Caco-2 (cell line): ENCODE measurements around the gene DUSP1. TPM values are rescaled to one million over a fixed set of nuclear protein-coding genes. Genes with fewer than 3 reads are reported as not detected.
"Not testable (repeated sequence)": the region's sequence is repeated elsewhere in the genome, so short reads cannot be mapped to it uniquely, and the experiment has no call there.

Experiments used
- BruUV-seq: library from RNA; stranded (reverse); fragments of 400-500 nt; replicated peaks from 2 replicates; lab custom pipeline; 2021; lab: Mats Ljungman, UMichigan
- CTCF ChIA-PET: fragments of 300-600 bp; sonication (Branson Sonifier 250); formaldehyde crosslinking; loops from one replicate; lab custom pipeline; 2022; ENCODE audit warnings: antibody characterized with exemption; lab: Charles Lee
- POLR2A ChIA-PET: fragments of 300-600 bp; sonication (Branson Sonifier 250); formaldehyde crosslinking; loops from one replicate; lab custom pipeline; 2022; ENCODE audit warnings: antibody characterized with exemption; lab: Charles Lee
- DNase-seq, 2 experiments: peaks; one replicate each; pipeline versions ENCODE4 v3.0.0 to v3.0.0-alpha.2; 2020 to 2022
- H3K27me3 ChIP-seq: replicated peaks from 2 replicates; pipeline ENCODE4 v1.6.0; 2011; ENCODE audit warnings: low read length; ENCODE audit not compliant: control insufficient read depth, insufficient read depth
- H3K36me3 ChIP-seq: 2 replicates; pipeline ENCODE4 v1.5.1; 2011; ENCODE audit warnings: low read length; ENCODE audit not compliant: control insufficient read depth, insufficient read depth
- H3K4me1 ChIP-seq: fragments of 250-450 bp; sonication (Bioruptor Pico); 2 replicates; pipeline ENCODE4 v1.5.1; 2020; ENCODE audit warnings: mild to moderate bottlenecking
- H3K4me3 ChIP-seq: 2 replicates; pipeline ENCODE4 v1.5.1; 2011; ENCODE audit warnings: low read depth, mild to moderate bottlenecking, control low read depth, low read length
- H3K9me3 ChIP-seq: fragments of 250-450 bp; sonication (Bioruptor Pico); 2 replicates; pipeline ENCODE4 v1.5.1; 2020; ENCODE audit warnings: mild to moderate bottlenecking, moderate library complexity
- H3K27ac Mint-ChIP-seq: one replicate; pipeline ENCODE4 v1.8.0; 2022; ENCODE audit warnings: mixed read lengths; ENCODE audit not compliant: unreplicated experiment
- H3K27me3 Mint-ChIP-seq: one replicate; pipeline ENCODE4 v1.8.0; 2022; ENCODE audit warnings: mixed read lengths; ENCODE audit not compliant: insufficient read depth, unreplicated experiment
- H3K36me3 Mint-ChIP-seq: one replicate; pipeline ENCODE4 v1.8.0; 2022; ENCODE audit warnings: mild to moderate bottlenecking, mixed read lengths; ENCODE audit not compliant: insufficient read depth, unreplicated experiment
- H3K4me1 Mint-ChIP-seq: one replicate; pipeline ENCODE4 v1.8.0; 2022; ENCODE audit warnings: low read depth, mixed read lengths; ENCODE audit not compliant: unreplicated experiment
- H3K4me3 Mint-ChIP-seq: one replicate; pipeline ENCODE4 v1.8.0; 2022; ENCODE audit warnings: mild to moderate bottlenecking, moderate library complexity, mixed read lengths; ENCODE audit not compliant: unreplicated experiment
- H3K9me3 Mint-ChIP-seq: one replicate; pipeline ENCODE4 v1.8.0; 2022; ENCODE audit warnings: mixed read lengths; ENCODE audit not compliant: unreplicated experiment
- intact Hi-C: fragments of 100-400 bp; cut with micrococcal nuclease; formaldehyde crosslinking; loops from one replicate; pipeline ENCODE4 v1.10.0; 2022; ENCODE audit not compliant: unreplicated experiment
- total RNA-seq: library from RNA; stranded (reverse); gene quantifications from 2 replicates; pipeline ENCODE4 v1.2.3, GENCODE V29; 2022
- TF ChIP-seq, protein P1 (sequence below), 2 experiments: fragments of 200-600 bp in 1 of 2; IDR thresholded peaks; 1 replicate in 1 of 2; 2 replicates in 1 of 2; pipeline versions ENCODE4 v1.5.1 to v1.8.0; 2011 to 2022; ENCODE audit warnings: antibody characterized with exemption in 1 of 2, control low read depth in 1 of 2, inconsistent platforms in 1 of 2, low read depth in 1 of 2, low read length in 1 of 2, mild to moderate bottlenecking in 1 of 2, moderate library complexity in 1 of 2; ENCODE audit not compliant: insufficient read depth in 1 of 2, severe bottlenecking in 1 of 2, unreplicated experiment in 1 of 2

The DUSP1 gene
- total RNA-seq, 1 experiment from 2014 or later, result 28.3 TPM

DNA sequence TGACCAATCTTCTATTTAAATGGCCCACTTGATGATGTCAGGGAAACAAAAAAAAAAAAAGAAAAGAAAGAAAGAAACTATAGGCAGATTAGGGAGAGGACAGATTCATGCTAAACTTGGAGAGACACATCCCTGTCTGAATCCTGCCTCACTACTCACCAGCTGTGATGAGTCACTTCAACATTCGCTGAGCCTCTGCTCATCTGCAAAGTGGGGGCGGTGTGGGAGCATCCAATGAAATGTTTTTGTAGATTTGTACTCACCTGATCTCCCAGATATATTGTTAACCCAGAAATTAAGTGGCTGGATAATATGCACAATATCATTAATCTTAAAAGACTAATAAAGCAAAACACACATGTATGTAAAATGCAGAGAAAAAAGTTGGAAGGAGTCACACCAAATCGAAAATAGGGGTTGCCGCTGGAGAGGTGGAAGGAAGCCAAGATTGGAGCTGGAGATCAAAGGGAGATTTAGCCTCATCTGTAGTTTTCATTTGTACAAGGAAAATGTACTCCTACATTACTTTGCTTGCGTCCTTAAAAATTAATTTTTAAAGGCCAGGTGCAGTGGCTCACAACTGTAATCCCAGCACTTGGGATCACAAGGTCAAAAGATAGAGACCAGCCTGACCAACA lies 46.0 kb upstream of the DUSP1 start:
- no TSS peak for BruUV-seq
- H3K4me3 Mint-ChIP-seq, result no peak overlapping the region

GRCh38 chr5:172815631-172816030 lies 44.6 kb upstream of the DUSP1 start:
- no peak overlapping the region for H3K27ac Mint-ChIP-seq
- ChIA-PET POLR2A (no interaction called here), CTCF (no interaction called here)
- intact Hi-C loops, result loop anchor here (5.0 kb wide), 1 partner anchor 43 kb away; the partner anchor contains the start of gene DUSP1
- Histone ChIP-seq H3K27me3 (no peaks in the 10 kb centered on the region), H3K4me3 (no peak overlapping the region), H3K4me1 (no peaks in the 10 kb centered on the region), H3K9me3 (peaks cover 9% of the 10 kb centered on the region; the same call in 1 of the 2 replicates), H3K36me3 (no peaks in the 10 kb centered on the region)
- no TSS peak for BruUV-seq
- H3K36me3 Mint-ChIP-seq, result no peaks in the 10 kb centered on the region
- DNase-seq, result no peak
- H3K9me3 Mint-ChIP-seq, result peaks cover 1% of the 10 kb centered on the region
- TF ChIP-seq, protein P1, sequence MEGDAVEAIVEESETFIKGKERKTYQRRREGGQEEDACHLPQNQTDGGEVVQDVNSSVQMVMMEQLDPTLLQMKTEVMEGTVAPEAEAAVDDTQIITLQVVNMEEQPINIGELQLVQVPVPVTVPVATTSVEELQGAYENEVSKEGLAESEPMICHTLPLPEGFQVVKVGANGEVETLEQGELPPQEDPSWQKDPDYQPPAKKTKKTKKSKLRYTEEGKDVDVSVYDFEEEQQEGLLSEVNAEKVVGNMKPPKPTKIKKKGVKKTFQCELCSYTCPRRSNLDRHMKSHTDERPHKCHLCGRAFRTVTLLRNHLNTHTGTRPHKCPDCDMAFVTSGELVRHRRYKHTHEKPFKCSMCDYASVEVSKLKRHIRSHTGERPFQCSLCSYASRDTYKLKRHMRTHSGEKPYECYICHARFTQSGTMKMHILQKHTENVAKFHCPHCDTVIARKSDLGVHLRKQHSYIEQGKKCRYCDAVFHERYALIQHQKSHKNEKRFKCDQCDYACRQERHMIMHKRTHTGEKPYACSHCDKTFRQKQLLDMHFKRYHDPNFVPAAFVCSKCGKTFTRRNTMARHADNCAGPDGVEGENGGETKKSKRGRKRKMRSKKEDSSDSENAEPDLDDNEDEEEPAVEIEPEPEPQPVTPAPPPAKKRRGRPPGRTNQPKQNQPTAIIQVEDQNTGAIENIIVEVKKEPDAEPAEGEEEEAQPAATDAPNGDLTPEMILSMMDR (IDR thresholded peaks at IDR 0.05; ENCODE audit: insufficient read depth in 1 of 2, low read depth in 1 of 2, low read length in 1 of 2, severe bottlenecking in 1 of 2, unreplicated experiment in 1 of 2), result no peak
- peaks cover 12% of the 10 kb centered on the region for H3K4me1 Mint-ChIP-seq
- H3K4me3 Mint-ChIP-seq, result no peak overlapping the region
- no peaks in the 10 kb centered on the region for H3K27me3 Mint-ChIP-seq

More for the DNA sequence above, 46.0 kb upstream of the DUSP1 start:
- H3K36me3 Mint-ChIP-seq, result no peaks in the 10 kb centered on the region
- peaks cover 12% of the 10 kb centered on the region for H3K4me1 Mint-ChIP-seq
- no peaks in the 10 kb centered on the region for H3K27me3 Mint-ChIP-seq
- no peak overlapping the region for H3K4me3 ChIP-seq
- no peak overlapping the region for H3K27ac Mint-ChIP-seq
- TF ChIP-seq, protein P1 (IDR thresholded peaks at IDR 0.05; ENCODE audit: insufficient read depth in 1 of 2, low read depth in 1 of 2, low read length in 1 of 2, severe bottlenecking in 1 of 2, unreplicated experiment in 1 of 2), result no peak
- H3K9me3 ChIP-seq, result no peaks in the 10 kb centered on the region
- CTCF ChIA-PET, result no interaction called here
- no peaks in the 10 kb centered on the region for H3K27me3 ChIP-seq
- intact Hi-C loops, result loop anchor here (5.0 kb wide), 1 partner anchor 45 kb away; the partner anchor contains the start of gene DUSP1
- POLR2A ChIA-PET, result interaction anchor here (1.1 kb wide), 1 partner anchor 18 kb away, joined by 3 read pairs; no protein-coding TSS in a partner anchor
- H3K9me3 Mint-ChIP-seq, result no peaks in the 10 kb centered on the region
- no peaks in the 10 kb centered on the region for H3K4me1 ChIP-seq
- H3K36me3 ChIP-seq, result no peaks in the 10 kb centered on the region
- no peak for DNase-seq

DNA sequence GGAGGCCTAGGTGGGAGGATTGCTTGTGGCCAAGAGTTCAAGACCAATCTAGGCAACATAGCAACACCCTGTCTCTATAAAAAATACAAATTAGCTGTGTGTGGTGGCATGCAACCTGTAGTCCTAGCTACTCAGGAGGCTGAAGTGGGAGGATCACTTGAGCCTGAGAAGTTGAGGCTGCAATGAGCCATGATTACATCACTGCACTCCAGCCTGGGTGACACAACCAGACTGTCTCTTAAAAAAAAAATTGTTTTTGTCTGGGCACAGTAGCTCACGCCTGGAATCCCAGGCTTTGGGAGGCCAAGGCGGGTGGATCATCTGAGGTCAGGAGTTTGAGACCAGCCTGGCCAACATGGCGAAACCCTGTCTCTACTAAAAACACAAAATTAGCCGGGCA lies 40.0 kb upstream of the DUSP1 start:
- POLR2A ChIA-PET, H3K4me1 Mint-ChIP-seq, DNase-seq, H3K27me3 ChIP-seq, H3K27ac Mint-ChIP-seq, H3K36me3 Mint-ChIP-seq, CTCF ChIA-PET, H3K4me3 Mint-ChIP-seq, H3K36me3 ChIP-seq, H3K4me3 ChIP-seq, H3K27me3 Mint-ChIP-seq, BruUV-seq, intact Hi-C loops: not testable (repeated sequence)
- peaks cover 16% of the 10 kb centered on the region for H3K9me3 Mint-ChIP-seq
- peaks cover 16% of the 10 kb centered on the region; the same call in 1 of the 2 replicates for H3K9me3 ChIP-seq
- peaks cover 11% of the 10 kb centered on the region; the same call in 1 of the 2 replicates for H3K4me1 ChIP-seq
